ENCODE results near the gene BTN1A1.
A peak's percentile ranks its signal among the peaks of the same experiment; 100 is the strongest.

The BTN1A1 gene

DNA sequence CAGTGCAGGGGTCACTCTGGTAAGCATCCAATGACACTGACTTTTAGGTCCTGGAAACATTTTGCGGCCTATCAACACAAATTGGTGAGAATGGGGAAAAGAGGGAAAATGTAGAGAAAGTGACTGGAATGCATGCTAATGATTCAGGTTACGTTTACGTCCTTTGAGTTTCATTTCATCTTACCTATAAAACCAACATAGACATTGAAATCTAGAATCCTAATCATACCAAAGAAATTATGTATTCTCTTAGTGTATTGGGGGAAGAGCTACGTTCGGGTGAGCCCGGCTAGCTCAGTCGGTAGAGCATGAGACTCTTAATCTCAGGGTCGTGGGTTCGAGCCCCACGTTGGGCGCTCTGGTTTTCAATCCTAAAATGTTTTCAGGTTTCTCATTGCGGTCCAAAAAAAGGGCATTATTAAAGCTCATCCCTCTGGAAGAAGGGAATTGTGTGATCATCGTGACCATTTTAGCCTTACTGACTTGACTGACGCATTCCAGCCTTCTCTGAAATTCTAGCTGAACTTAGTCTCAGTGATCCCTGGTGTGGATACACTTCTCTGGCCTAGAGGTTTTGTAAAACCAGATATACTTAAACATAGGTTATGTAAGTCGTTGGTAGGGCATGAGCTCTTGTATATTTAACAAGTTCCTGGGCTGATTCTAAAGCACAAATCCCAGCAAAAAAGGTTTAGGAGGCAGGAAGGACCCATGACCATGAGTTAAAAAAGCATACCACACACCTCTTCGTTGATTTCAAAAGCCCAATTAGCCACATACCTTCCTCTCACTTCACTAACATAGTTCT, 56.4 kb downstream of the BTN1A1 start (continued):
- peak; percentile 96 for TF ChIP-seq ZBTB17 (tag by site-specific recombination; IDR thresholded peaks at IDR 0.05)
- no peak for TF ChIP-seq GLI4 (tag by site-specific recombination; IDR thresholded peaks at IDR 0.05)
- TF ChIP-seq SP3 (tag by site-specific recombination; IDR thresholded peaks at IDR 0.05), result peak; percentile 32; the same call in 1 of the 2 replicates
